Suprapubic skin (tissue), 4 donors: ENCODE measurements around the gene CDH4.

Experiments
- POLR2A ChIP-seq, 2 donors: fragments of 450-650 bp; IDR thresholded peaks; one replicate each; pipeline ENCODE4 v1.6.1; 2017; ENCODE audit warnings: antibody characterized with exemption in 2 of 2, mild to moderate bottlenecking in 2 of 2, moderate library complexity in 2 of 2
- POLR2AphosphoS5 ChIP-seq, 3 donors: sonication (generic); formaldehyde crosslinking; IDR thresholded peaks; one replicate each; pipeline ENCODE4 v1.6.1; 2017; ENCODE audit warnings: antibody characterized with exemption in 3 of 3
- TF ChIP-seq, protein P1 (sequence below), 2 donors: fragments of 200-600 bp in 1 of 2; fragments of 450-650 bp in 1 of 2; sonication (generic) in 1 of 2; IDR thresholded peaks; one replicate each; pipeline ENCODE4 v1.5.1; 2016 to 2019; ENCODE audit warnings: antibody characterized with exemption in 2 of 2, mild to moderate bottlenecking in 1 of 2, moderate library complexity in 1 of 2

GRCh38 chr20:61888101-61888865 lies 636.2 kb downstream of the CDH4 start:
- TF ChIP-seq POLR2AphosphoS5 (IDR thresholded peaks at IDR 0.05) (no peak), POLR2A (IDR thresholded peaks at IDR 0.05) (no peak)
- TF ChIP-seq, protein P1, sequence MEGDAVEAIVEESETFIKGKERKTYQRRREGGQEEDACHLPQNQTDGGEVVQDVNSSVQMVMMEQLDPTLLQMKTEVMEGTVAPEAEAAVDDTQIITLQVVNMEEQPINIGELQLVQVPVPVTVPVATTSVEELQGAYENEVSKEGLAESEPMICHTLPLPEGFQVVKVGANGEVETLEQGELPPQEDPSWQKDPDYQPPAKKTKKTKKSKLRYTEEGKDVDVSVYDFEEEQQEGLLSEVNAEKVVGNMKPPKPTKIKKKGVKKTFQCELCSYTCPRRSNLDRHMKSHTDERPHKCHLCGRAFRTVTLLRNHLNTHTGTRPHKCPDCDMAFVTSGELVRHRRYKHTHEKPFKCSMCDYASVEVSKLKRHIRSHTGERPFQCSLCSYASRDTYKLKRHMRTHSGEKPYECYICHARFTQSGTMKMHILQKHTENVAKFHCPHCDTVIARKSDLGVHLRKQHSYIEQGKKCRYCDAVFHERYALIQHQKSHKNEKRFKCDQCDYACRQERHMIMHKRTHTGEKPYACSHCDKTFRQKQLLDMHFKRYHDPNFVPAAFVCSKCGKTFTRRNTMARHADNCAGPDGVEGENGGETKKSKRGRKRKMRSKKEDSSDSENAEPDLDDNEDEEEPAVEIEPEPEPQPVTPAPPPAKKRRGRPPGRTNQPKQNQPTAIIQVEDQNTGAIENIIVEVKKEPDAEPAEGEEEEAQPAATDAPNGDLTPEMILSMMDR (IDR thresholded peaks at IDR 0.05) = no peak
